HG03103 (cell line): ENCODE results near the gene PCDHGA8.
"Not testable (repeated sequence)": the region's sequence is repeated elsewhere in the genome, so short reads cannot be mapped to it uniquely, and the experiment has no call there.

Source experiments
- ATAC-seq: cut with Tn5 transposase; IDR thresholded peaks from one replicate; pipeline ENCODE4 v1.9.1; 2021; ENCODE audit warnings: low read depth; ENCODE audit not compliant: unreplicated experiment

The PCDHGA8 gene

GRCh38 chr5:141369994-141370848 lies 22.2 kb upstream of the PCDHGA8 start, which contains the start of gene PCDHGB3:
Gene PCDHGB3 (plus strand): TSS chr5:141370242. CDS start chr5:141370395, 153 bp downstream.
- peak; percentile 90 for ATAC-seq

DNA sequence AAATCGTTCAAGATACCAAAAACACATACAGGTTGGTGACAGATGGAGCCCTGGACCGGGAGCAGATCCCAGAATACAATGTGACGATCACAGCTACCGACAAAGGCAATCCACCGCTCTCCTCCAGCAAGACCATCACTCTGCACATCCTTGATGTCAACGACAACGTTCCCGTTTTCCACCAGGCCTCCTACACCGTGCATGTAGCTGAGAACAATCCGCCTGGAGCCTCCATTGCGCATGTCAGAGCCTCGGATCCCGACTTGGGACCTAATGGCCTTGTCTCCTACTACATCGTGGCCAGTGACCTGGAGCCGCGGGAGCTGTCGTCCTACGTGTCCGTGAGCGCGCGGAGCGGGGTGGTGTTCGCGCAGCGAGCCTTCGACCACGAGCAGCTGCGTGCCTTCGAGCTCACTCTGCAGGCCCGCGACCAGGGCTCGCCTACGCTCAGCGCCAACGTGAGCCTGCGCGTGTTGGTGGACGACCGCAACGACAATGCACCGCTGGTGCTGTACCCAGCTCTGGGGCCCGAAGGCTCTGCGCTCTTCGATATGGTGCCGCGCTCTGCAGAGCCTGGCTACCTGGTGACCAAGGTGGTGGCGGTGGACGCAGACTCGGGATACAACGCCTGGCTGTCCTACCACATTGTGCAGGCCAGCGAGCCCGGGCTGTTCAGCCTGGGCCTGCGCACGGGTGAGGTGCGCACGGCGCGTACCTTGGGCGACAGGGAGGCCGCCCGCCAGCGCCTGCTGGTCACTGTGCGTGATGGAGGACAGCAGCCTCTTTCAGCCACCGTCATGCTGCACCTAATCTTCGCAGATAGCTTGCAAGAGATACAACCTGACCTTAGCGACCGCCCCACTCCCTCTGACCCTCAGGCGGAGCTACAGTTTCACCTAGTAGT lies 20.6 kb upstream of the PCDHGA8 start:
- ATAC-seq: no peak

GRCh38 chr5:141373673-141374317 lies 18.6 kb upstream of the PCDHGA8 start, which contains the start of gene PCDHGA6:
Gene PCDHGA6 (plus strand): TSS chr5:141373891. CDS start chr5:141374084, 193 bp downstream.
- no peak for ATAC-seq

DNA sequence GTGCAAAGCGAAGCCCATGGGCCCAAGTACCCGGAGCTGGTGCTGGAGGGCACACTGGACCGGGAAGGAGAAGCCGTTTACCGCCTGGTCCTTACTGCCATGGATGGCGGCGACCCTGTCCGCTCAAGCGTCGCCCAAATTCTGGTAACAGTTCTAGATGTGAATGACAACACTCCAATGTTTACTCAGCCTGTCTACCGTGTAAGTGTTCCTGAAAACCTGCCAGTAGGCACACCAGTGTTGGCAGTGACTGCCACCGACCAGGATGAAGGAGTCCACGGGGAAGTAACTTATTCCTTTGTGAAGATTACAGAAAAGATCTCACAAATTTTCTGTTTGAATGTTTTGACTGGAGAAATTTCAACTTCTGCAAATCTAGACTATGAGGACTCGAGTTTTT lies 17.8 kb upstream of the PCDHGA8 start:
- ATAC-seq: no peak

DNA sequence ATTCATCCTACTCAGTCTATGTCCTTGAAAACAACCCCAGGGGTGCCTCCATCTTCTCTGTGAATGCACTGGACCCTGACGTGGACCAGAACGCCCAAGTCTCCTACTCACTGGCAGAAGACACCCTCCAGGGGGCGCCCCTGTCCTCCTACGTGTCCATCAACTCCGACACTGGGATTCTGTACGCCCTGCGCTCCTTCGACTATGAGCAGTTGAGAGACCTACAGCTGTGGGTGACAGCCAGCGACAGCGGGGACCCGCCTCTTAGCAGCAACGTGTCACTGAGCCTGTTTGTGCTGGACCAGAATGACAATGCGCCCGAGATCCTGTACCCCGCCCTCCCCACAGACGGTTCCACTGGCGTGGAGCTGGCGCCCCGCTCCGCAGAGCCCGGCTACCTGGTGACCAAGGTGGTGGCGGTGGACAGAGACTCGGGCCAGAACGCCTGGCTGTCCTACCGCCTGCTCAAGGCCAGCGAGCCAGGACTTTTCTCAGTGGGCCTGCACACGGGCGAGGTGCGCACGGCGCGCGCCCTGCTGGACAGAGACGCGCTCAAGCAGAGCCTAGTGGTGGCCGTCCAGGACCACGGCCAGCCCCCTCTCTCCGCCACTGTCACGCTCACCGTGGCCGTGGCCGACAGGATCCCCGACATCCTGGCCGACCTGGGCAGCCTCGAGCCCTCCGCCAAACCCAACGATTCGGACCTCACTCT lies 16.8 kb upstream of the PCDHGA8 start:
- not testable (repeated sequence) for ATAC-seq

- no peak for ATAC-seq
Measured at GRCh38 chr5:141382469-141383294, 9.8 kb upstream of the PCDHGA8 start, which contains the start of gene PCDHGA7. Gene PCDHGA7 (plus strand): TSS chr5:141382742. CDS start chr5:141382900, 158 bp downstream.

DNA sequence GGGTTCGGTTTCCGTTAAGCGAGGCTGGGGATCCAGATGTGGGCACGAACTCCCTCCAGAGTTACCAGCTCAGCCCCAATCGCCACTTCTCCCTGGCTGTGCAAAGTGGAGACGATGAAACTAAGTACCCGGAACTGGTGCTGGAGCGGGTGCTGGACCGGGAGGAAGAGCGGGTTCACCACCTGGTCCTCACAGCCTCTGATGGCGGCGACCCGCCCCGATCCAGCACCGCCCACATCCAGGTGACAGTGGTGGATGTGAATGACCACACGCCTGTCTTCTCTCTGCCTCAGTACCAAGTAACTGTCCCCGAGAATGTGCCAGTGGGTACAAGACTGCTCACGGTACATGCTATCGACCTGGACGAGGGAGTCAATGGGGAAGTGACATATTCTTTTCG lies 9.1 kb upstream of the PCDHGA8 start:
- no peak for ATAC-seq

GRCh38 chr5:141384471-141385267 lies 7.8 kb upstream of the PCDHGA8 start:
- no peak for ATAC-seq

GRCh38 chr5:141387557-141388311 lies 4.7 kb upstream of the PCDHGA8 start, which contains the start of gene PCDHGB4:
Gene PCDHGB4 (plus strand): TSS chr5:141387698. CDS start chr5:141387885, 187 bp downstream.
- ATAC-seq: peak; percentile 51

- ATAC-seq: no peak
Measured at GRCh38 chr5:141388661-141389060, 3.8 kb upstream of the PCDHGA8 start.

GRCh38 chr5:141389153-141390042 lies 3.0 kb upstream of the PCDHGA8 start:
- no peak for ATAC-seq

DNA sequence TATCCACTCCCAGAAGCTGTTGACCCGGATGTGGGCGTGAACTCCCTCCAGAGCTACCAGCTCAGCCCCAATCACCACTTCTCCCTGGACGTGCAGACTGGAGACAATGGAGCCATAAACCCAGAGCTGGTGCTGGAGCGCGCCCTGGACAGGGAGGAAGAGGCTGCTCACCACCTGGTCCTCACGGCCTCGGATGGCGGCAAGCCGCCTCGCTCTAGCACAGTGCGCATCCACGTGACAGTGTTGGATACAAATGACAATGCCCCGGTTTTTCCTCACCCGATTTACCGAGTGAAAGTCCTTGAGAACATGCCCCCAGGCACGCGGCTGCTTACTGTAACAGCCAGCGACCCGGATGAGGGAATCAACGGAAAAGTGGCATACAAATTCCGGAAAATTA lies 834 bp downstream of the PCDHGA8 start:
- no peak for ATAC-seq

DNA sequence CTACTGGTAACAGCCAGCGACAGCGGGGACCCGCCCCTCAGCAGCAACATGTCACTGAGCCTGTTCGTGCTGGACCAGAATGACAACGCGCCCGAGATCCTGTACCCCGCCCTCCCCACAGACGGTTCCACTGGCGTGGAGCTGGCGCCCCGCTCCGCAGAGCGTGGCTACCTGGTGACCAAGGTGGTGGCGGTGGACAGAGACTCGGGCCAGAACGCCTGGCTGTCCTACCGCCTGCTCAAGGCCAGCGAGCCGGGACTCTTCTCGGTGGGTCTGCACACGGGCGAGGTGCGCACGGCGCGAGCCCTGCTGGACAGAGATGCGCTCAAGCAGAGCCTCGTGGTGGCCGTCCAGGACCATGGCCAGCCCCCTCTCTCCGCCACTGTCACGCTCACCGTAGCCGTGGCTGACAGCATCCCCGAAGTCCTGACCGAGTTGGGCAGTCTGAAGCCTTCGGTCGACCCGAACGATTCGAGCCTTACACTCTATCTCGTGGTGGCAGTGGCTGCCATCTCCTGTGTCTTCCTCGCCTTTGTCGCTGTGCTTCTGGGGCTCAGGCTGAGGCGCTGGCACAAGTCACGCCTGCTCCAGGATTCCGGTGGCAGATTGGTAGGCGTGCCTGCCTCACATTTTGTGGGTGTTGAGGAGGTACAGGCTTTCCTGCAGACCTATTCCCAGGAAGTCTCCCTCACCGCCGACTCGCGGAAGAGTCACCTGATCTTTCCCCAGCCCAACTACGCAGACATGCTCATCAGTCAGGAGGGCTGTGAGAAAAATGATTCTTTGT lies 2.2 kb downstream of the PCDHGA8 start:
- not testable (repeated sequence) for ATAC-seq

DNA sequence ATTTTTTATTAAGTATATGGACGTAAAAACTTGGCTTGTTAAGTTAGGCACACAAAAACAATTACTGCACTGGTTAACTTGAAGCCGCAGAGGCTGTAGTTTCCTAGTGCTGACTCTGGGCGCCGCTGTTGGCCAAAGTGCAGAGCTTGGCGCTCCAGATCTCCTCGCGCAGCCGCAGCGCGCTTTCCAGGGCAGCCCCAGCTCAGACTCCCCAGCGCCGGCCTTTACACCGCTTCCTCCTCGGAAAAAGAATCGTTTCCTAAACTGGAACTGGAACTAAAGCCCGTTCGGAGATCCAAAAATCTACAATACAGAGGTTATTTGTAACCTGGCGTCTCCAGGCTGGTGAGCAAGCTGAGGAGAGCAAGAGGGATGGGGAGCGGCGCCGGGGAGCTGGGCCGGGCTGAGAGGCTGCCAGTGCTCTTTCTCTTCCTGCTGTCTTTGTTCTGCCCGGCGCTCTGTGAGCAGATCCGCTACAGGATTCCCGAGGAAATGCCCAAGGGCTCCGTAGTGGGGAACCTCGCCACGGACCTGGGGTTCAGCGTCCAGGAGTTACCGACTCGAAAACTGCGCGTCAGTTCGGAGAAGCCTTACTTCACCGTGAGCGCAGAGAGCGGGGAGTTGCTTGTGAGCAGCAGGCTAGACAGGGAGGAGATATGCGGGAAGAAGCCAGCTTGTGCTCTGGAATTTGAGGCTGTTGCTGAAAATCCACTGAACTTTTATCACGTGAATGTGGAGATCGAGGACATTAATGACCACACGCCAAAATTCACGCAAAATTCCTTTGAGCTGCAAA lies 5.5 kb downstream of the PCDHGA8 start, which contains the start of gene PCDHGB5:
Gene PCDHGB5 (plus strand): TSS at position 192 of the 796 bp plus-strand sequence. CDS start 181 bp downstream, at position 373.
- peak; percentile 94 for ATAC-seq

DNA sequence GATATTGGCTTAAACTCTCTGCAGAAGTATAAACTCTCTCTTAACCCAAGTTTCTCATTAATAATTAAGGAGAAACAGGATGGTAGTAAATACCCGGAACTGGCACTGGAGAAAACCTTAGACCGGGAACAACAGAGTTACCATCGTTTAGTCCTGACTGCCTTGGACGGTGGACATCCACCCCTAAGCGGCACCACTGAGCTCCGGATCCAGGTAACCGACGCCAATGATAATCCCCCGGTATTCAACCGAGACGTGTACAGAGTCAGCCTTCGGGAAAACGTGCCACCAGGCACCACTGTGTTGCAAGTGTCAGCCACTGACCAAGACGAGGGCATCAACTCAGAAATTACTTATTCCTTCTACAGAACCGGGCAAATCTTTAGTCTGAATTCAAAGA lies 6.2 kb downstream of the PCDHGA8 start:
- no peak for ATAC-seq
